LoVo (cell line): Measurements from ENCODE around the gene TEX26.

Experiments used
- DNase-seq: peaks from one replicate; pipeline ENCODE4 v3.0.0-alpha.2; 2016; ENCODE audit warnings: low spot score

TEX26 gene

GRCh38 chr13:30932481-30933353 is at the start of gene TEX26:
Gene TEX26, plus strand, starts transcription at chr13:30932656. Its CDS starts 60 bp downstream, at chr13:30932716.
- no peak for DNase-seq

- no peak for DNase-seq
Observed at GRCh38 chr13:30882996-30883766, 49.3 kb upstream of the TEX26 start.

- DNase-seq: no peak
Observed at GRCh38 chr13:30884543-30884942, 47.9 kb upstream of the TEX26 start.

- DNase-seq: no peak
Observed at GRCh38 chr13:30889196-30889690, 43.2 kb upstream of the TEX26 start.

GRCh38 chr13:30892966-30893365 is 39.5 kb upstream of the TEX26 start:
- DNase-seq: no peak

- DNase-seq: no peak
Observed at GRCh38 chr13:30895773-30896172, 36.7 kb upstream of the TEX26 start.

- DNase-seq: no peak
Observed at GRCh38 chr13:30898070-30898469, 34.4 kb upstream of the TEX26 start.

DNA sequence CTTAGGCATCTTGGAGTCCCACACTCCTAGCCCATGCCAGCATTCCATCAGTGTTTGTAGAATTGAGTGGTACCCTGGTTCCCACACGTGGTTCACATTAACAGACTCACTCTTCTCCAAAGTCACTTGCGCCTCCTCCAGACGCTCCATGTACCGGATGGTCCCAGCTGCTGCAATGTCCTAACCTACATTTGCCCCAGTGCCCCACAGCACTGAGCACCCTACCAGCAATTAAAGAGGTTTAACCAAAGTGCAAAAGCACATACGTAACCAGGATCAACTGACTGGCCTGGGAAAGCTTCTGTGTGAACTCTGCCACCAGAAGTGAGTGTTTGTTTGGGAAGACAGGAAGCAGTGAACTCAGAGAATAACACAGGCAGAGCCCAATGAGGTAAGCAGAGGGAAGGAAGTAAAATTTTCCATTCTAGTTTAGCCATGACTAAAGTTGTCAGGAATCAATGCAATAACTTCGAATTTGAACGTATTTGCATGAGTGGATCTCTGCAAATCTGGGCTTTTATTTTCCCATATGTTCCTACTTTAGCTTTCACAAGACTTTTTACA is 33.7 kb upstream of the TEX26 start:
- DNase-seq: no peak

DNA sequence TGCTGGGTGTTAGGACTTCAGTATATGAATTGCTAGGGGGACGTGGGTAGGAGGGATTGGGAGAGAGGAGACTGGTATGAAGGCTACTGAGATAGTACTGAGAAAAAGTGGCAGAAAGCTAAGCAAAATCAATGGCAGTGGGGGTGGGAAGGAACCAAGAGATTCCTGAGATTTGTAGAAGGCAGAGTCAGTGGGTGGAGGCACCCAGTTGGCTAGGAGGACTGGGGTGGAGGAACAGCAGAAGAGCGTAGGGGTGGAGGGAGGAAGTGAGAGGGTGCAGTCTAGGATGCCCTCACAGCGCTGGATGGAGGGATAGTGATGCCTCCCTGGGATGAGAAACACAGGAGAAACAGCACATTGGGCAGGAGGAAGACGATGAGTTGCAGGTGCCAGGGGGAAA is 32.0 kb upstream of the TEX26 start:
- DNase-seq: no peak

DNA sequence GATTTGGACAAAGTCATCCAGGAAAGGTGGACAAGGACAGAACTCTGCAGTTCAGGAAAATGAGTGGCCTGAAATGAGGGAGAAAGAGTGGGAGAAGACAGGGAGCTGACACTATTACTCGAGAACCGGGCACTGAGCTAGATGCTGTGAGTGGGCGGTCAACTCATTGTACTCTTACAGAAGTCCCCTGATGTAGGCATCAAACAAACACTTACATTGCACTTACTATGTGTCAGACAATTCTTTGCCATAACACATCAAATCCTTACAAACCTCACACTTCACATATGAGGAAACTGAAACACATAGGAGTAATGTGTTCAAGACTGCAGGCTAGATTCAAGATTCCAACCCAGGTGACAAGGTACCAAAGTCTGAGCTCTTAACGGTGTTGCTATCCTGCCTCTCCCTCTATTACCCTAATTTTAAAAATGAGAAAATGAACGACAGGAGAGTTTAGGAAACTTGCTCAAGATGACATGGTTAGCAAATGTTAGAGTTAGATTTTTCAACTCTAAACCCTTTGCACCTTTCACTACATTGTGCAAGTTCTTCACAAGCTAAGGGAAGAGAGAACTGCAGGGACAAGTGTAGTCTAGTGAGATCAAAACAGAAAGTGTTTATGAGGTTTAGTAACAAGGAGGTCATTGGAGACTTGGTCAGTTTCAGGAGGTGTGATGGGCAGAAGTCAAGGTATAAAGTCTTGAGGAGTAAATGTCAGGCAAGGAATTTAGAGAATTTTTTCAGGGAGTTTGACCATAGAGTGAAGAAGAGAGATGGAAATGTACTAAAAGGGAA is 31.3 kb upstream of the TEX26 start:
- DNase-seq: no peak

- no peak for DNase-seq
Observed at GRCh38 chr13:30904043-30904442, 28.4 kb upstream of the TEX26 start.

GRCh38 chr13:30905932-30906383 is 26.5 kb upstream of the TEX26 start, which contains the start of gene MEDAG:
Gene MEDAG, plus strand, starts transcription at chr13:30906271. Its CDS starts 245 bp downstream, at chr13:30906516.
- no peak for DNase-seq

GRCh38 chr13:30906411-30907051 is 25.9 kb upstream of the TEX26 start:
- DNase-seq: no peak

- no peak for DNase-seq
Observed at GRCh38 chr13:30907121-30907861, 25.2 kb upstream of the TEX26 start.

DNA sequence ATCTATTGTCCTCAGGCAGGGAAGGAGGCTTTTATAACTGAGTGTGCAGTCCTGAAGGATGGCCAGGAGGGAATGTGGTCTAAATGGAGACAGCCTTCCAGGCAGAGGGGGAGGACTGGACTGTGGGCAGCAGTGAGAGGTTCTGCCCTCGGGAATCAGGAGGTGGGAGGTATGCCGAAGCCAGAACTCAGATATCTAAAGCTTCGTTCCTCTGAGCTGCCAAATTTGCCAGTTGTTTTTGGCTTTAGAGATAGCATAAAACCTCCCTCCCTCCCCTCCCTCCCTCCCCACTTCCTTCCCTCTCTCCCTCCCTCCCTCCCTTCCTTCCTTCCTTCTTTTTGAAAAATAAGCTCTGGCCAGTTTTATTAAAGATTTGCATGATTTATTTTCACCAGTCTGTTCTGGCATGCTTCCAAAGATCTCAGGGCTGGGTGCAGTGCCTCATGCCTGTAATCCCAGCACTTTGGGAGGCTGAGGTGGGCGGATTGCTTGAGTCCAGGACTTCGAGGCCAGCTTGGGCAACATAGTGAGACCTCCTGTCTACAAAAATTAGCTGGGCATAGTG is 24.0 kb upstream of the TEX26 start:
- DNase-seq: no peak

DNA sequence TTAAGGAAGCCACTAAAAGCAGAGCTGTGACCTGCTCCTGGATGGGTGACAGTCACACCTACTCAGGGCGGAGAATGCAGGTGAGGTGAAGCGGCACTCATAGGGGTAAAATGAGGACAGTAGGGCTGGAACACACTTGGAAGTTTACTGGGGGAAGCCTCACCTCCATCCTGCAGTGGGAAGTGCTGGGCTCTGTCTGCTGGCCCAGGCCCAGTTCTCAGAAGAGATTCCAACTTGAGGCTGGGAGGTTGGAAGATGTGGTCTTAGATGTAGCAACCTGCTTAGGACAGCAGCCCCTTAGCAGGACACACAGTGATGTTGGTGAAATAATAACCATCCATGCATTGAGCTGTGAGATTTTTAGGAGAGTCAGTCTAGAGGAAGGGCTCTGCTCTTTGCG is 21.8 kb upstream of the TEX26 start:
- DNase-seq: no peak

GRCh38 chr13:30915691-30916541 is 16.5 kb upstream of the TEX26 start:
- DNase-seq: no peak

DNA sequence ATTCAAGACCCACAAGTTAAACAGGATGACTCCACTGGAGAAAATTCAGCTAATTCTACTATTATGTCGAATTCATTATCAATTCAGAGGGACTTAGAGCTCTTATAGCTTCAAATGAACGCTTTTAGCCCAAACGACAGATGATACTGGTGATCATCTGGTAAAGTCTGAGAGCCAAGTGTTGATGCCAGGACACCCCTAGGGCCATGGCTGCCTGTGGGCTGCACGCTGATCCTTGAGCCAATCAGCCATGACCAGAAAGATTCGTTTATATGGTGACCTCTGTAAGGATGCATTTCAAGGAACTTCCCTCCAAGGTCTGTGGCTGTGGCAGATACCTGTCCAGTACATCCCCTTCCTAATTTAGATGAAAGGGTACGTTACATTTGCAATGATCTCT is 15.5 kb upstream of the TEX26 start:
- no peak for DNase-seq
